SK-N-SH (cell line): Measurements from ENCODE around the gene LDB1. TPM values are rescaled to one million over a fixed set of nuclear protein-coding genes. Genes with fewer than 3 reads are reported as not detected.

Experiments used
- CTCF ChIA-PET: fragments of 300-600, 350-600 bp; formaldehyde crosslinking; extraction: SDS; loops from one replicate; lab custom pipeline; 2021; lab: Yijun Ruan, JAX
- POLR2A ChIA-PET: fragments of 350-600 bp; sonication (Branson Sonifier 250); formaldehyde crosslinking; extraction: SDS; loops from one replicate; lab custom pipeline; 2020; ENCODE audit warnings: antibody characterized with exemption, inconsistent platforms; lab: Yijun Ruan, JAX
- DNase-seq: peaks from one replicate; pipeline ENCODE4 v3.0.0; 2012
- H2AFZ ChIP-seq: fragments of 200-600 bp; sonication (generic); 2 replicates; pipeline ENCODE4 v1.8.1; 2016; ENCODE audit warnings: antibody characterized with exemption, mild to moderate bottlenecking, low read depth
- H3F3A ChIP-seq: fragments of 200-600 bp; sonication (generic); replicated peaks from 2 replicates; pipeline ENCODE3; 2016; ENCODE audit warnings: antibody characterized with exemption, mild to moderate bottlenecking; ENCODE audit not compliant: insufficient read depth
- H3K27ac ChIP-seq, 2 experiments: fragments of 200-500 bp in 1 of 2; fragments of 200-600 bp in 1 of 2; sonication (Bioruptor generic) in 1 of 2; sonication (generic), shearing (Covaris generic) in 1 of 2; 2 replicates each; pipeline versions ENCODE4 v1.5.1 to v1.6.1; 2014 to 2016; ENCODE audit warnings: low read depth in 2 of 2, inconsistent platforms in 1 of 2, low read length in 1 of 2, mild to moderate bottlenecking in 1 of 2, mixed read lengths in 1 of 2
- H3K27me3 ChIP-seq: fragments of 200-600 bp; sonication (generic), shearing (Covaris generic); 2 replicates; pipeline ENCODE4 v1.6.1; 2016; ENCODE audit warnings: mixed run types; ENCODE audit not compliant: insufficient read depth
- H3K36me3 ChIP-seq, 2 experiments: fragments of 200-500 bp in 1 of 2; fragments of 200-600 bp in 1 of 2; sonication (Bioruptor generic) in 1 of 2; sonication (generic) in 1 of 2; replicated peaks in 1 of 2; 2 replicates each; pipeline versions ENCODE3 to v1.5.1; 2014 to 2016; ENCODE audit warnings: low read length in 1 of 2, mild to moderate bottlenecking in 1 of 2; ENCODE audit not compliant: insufficient read depth in 2 of 2, control insufficient read depth in 1 of 2
- H3K4me1 ChIP-seq, 2 experiments: fragments of 200-500 bp in 1 of 2; fragments of 200-600 bp in 1 of 2; sonication (Bioruptor generic) in 1 of 2; sonication (generic), shearing (Covaris generic) in 1 of 2; 2 replicates each; pipeline versions ENCODE4 v1.5.1 to v1.6.1; 2014 to 2016; ENCODE audit warnings: low read depth in 1 of 2, low read length in 1 of 2, mixed run types in 1 of 2; ENCODE audit not compliant: insufficient read depth in 2 of 2, control insufficient read depth in 1 of 2
- H3K4me2 ChIP-seq: fragments of 200-600 bp; sonication (generic), shearing (Covaris generic); 2 replicates; pipeline ENCODE4 v1.6.1; 2017; ENCODE audit warnings: mixed run types
- H3K4me3 ChIP-seq, 2 experiments: fragments of 200-500 bp in 1 of 2; fragments of 200-600 bp in 1 of 2; sonication (Bioruptor generic) in 1 of 2; sonication (generic), shearing (Covaris generic) in 1 of 2; 2 replicates each; pipeline versions ENCODE4 v1.5.1 to v1.8.1; 2014 to 2016; ENCODE audit warnings: low read depth in 2 of 2, inconsistent platforms in 1 of 2, low read length in 1 of 2, mild to moderate bottlenecking in 1 of 2, mixed read lengths in 1 of 2, moderate library complexity in 1 of 2
- H3K79me2 ChIP-seq: fragments of 200-600 bp; sonication (generic); 2 replicates; pipeline ENCODE4 v1.8.1; 2017; ENCODE audit warnings: mild to moderate bottlenecking; ENCODE audit not compliant: insufficient read depth
- H3K9ac ChIP-seq: fragments of 200-600 bp; sonication (generic); 2 replicates; pipeline ENCODE4 v1.6.1; 2017; ENCODE audit warnings: mixed run types
- H3K9me2 ChIP-seq: fragments of 200-600 bp; sonication (generic); 2 replicates; pipeline ENCODE4 v1.6.1; 2017; ENCODE audit warnings: mixed run types
- H3K9me3 ChIP-seq: fragments of 200-600 bp; sonication (generic); 2 replicates; pipeline ENCODE4 v1.6.1; 2017; ENCODE audit warnings: mixed run types, mild to moderate bottlenecking, moderate library complexity
- H4K20me1 ChIP-seq: fragments of 200-600 bp; sonication (generic); 2 replicates; pipeline ENCODE4 v1.6.1; 2017; ENCODE audit warnings: mild to moderate bottlenecking, mixed run types; ENCODE audit not compliant: insufficient read depth
- CHD2 ChIP-seq: fragments of 150-350 bp; IDR thresholded peaks from 2 replicates; pipeline ENCODE4 v1.6.1; 2018; ENCODE audit warnings: low read length; ENCODE audit not compliant: partially characterized antibody
- ELF1 ChIP-seq: IDR thresholded peaks from 2 replicates; pipeline ENCODE4 v1.4.0; 2012
- EZH2phosphoT487 ChIP-seq: fragments of 200-600 bp; sonication (generic); IDR thresholded peaks from 2 replicates; pipeline ENCODE4 v1.6.1; 2017; ENCODE audit warnings: low read depth, mixed run types, mild to moderate bottlenecking, antibody characterized with exemption, moderate library complexity, borderline replicate concordance
- FOSL2 ChIP-seq: IDR thresholded peaks from 2 replicates; pipeline ENCODE4 v1.4.0; 2012; ENCODE audit warnings: low read depth, mild to moderate bottlenecking, moderate library complexity, borderline replicate concordance
- FOXM1 ChIP-seq: IDR thresholded peaks from 2 replicates; pipeline ENCODE4 v1.4.0; 2012; ENCODE audit warnings: low read depth, mild to moderate bottlenecking
- GABPA ChIP-seq: IDR thresholded peaks from 2 replicates; pipeline ENCODE4 v1.4.0; 2012; ENCODE audit warnings: low read depth, mild to moderate bottlenecking
- GATA2 ChIP-seq: sonication (generic); formaldehyde crosslinking; IDR thresholded peaks from 2 replicates; pipeline ENCODE4 v1.5.0; 2020; ENCODE audit warnings: mild to moderate bottlenecking, missing genetic modification reagents
- MEF2A ChIP-seq: IDR thresholded peaks from 2 replicates; pipeline ENCODE4 v1.4.0; 2012; ENCODE audit warnings: low read depth, borderline replicate concordance
- NRF1 ChIP-seq: IDR thresholded peaks from 2 replicates; pipeline ENCODE4 v1.6.1; 2012; ENCODE audit warnings: low read depth, mild to moderate bottlenecking, low read length
- POLR2AphosphoS5 ChIP-seq: IDR thresholded peaks from 2 replicates; pipeline ENCODE4 v1.6.1; 2012; ENCODE audit warnings: low read depth, low read length
- RAD21 ChIP-seq: IDR thresholded peaks from 2 replicates; pipeline ENCODE4 v1.6.1; 2012; ENCODE audit warnings: mild to moderate bottlenecking, low read length
- SIN3A ChIP-seq: IDR thresholded peaks from 2 replicates; pipeline ENCODE4 v1.6.1; 2012; ENCODE audit warnings: low read depth, mild to moderate bottlenecking, low read length, moderate library complexity, borderline replicate concordance
- TAF1 ChIP-seq: IDR thresholded peaks from 2 replicates; pipeline ENCODE4 v1.6.1; 2012; ENCODE audit warnings: low read depth, mild to moderate bottlenecking, low read length, moderate library complexity, borderline replicate concordance
- TCF12 ChIP-seq: IDR thresholded peaks from 2 replicates; pipeline ENCODE4 v1.4.0; 2012
- TEAD4 ChIP-seq: IDR thresholded peaks from 2 replicates; pipeline ENCODE4 v1.4.0; 2012; ENCODE audit warnings: mild to moderate bottlenecking, borderline replicate concordance; ENCODE audit not compliant: insufficient read depth
- WGBS: methylation state at CpG from one replicate; pipeline ENCODE4 v1.1.6; 2017; ENCODE audit warnings: low lambda C conversion rate; 5-methylcytosine and 5-hydroxymethylcytosine counted together
- polyA plus RNA-seq, 3 experiments: library from polyadenylated mRNA; depleted of rRNA; stranded (reverse); fragments of >200 nt; gene quantifications; 2 replicates each; pipeline ENCODE4 v1.2.3, GENCODE V29; 2012
- TF ChIP-seq, protein P1 (sequence below): IDR thresholded peaks from 2 replicates; pipeline ENCODE4 v1.4.0; 2012; ENCODE audit warnings: low read depth, borderline replicate concordance
- TF ChIP-seq, protein P2 (sequence below): fragments of 150-350 bp; IDR thresholded peaks from 2 replicates; pipeline ENCODE4 v1.6.1; 2016; ENCODE audit warnings: mild to moderate bottlenecking, low read depth, low read length
- TF ChIP-seq, protein P3 (sequence below): IDR thresholded peaks from 2 replicates; pipeline ENCODE4 v1.6.1; 2012; ENCODE audit warnings: mild to moderate bottlenecking, low read depth, low read length, moderate library complexity
- TF ChIP-seq, protein P4 (sequence below): IDR thresholded peaks from 2 replicates; pipeline ENCODE4; 2012
- TF ChIP-seq, protein P5 (sequence below): IDR thresholded peaks from 2 replicates; pipeline ENCODE4 v1.4.0; 2012; ENCODE audit warnings: low read depth, borderline replicate concordance

Gene LDB1
- polyA plus RNA-seq, 1 of the 3 experiments (the other 2 are of a cell fraction) = 85.9 TPM

DNA sequence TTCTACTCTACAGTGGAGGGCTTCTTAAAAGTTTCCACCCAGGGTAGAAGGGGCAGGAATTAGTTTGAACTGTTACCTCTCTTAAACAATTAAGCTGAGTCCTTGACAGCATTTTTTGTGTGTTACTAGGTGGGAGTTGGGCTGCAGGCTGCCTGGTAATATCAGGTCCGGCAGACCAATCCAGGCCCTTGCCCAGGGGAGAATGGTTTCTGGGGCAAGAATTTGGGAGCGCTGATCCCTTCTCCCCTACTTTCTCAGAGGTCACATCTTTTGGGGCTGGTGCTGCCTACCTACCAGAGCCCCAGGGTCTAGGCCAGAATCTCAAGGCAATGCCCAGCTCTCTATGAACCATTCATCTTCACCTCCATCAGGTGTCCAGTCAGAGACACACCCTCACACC, 14.2 kb upstream of the LDB1 start:
- POLR2A ChIA-PET = no interaction called here
- H4K20me1 ChIP-seq = peaks cover 56% of the 10 kb centered on the region

More for the DNA sequence above, 14.2 kb upstream of the LDB1 start:
- peak overlapping the region in 1 of 2 experiments; percentile 91; a peak in 1 of 4 replicates for H3K27ac ChIP-seq
- H2AFZ ChIP-seq = no peak overlapping the region
- peaks cover 66% of the 10 kb centered on the region for H3K79me2 ChIP-seq
- H3K9ac ChIP-seq = peak overlapping the region; percentile 97
- peaks cover 10% of the 10 kb centered on the region for H3F3A ChIP-seq
- peaks cover 13 to 18% of the 10 kb centered on the region in 2 experiments; a peak in 2 of 4 replicates for H3K4me1 ChIP-seq
- H3K9me2 ChIP-seq = no peaks in the 10 kb centered on the region
- peaks cover 17 to 25% of the 10 kb centered on the region in 2 experiments for H3K36me3 ChIP-seq
- H3K9me3 ChIP-seq = no peaks in the 10 kb centered on the region
- no peaks in the 10 kb centered on the region for H3K27me3 ChIP-seq
- WGBS = 55% methylated on average over 2 of the region's 2 CpGs
- H3K4me3 ChIP-seq = peak overlapping the region; percentile 90 to 99
- TF ChIP-seq CHD2 (no peak), TAF1 (no peak), GATA2 (CRISPR knock-in tag) (no peak), FOXM1 (no peak), RAD21 (no peak), POLR2AphosphoS5 (no peak), NRF1 (no peak), ELF1 (no peak), TEAD4 (no peak), FOSL2 (no peak), GABPA (no peak), MEF2A (no peak), SIN3A (no peak), EZH2phosphoT487 (no peak), TCF12 (no peak)
- TF ChIP-seq, protein P1, sequence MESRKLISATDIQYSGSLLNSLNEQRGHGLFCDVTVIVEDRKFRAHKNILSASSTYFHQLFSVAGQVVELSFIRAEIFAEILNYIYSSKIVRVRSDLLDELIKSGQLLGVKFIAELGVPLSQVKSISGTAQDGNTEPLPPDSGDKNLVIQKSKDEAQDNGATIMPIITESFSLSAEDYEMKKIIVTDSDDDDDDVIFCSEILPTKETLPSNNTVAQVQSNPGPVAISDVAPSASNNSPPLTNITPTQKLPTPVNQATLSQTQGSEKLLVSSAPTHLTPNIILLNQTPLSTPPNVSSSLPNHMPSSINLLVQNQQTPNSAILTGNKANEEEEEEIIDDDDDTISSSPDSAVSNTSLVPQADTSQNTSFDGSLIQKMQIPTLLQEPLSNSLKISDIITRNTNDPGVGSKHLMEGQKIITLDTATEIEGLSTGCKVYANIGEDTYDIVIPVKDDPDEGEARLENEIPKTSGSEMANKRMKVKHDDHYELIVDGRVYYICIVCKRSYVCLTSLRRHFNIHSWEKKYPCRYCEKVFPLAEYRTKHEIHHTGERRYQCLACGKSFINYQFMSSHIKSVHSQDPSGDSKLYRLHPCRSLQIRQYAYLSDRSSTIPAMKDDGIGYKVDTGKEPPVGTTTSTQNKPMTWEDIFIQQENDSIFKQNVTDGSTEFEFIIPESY = no peak
- TF ChIP-seq, protein P2, sequence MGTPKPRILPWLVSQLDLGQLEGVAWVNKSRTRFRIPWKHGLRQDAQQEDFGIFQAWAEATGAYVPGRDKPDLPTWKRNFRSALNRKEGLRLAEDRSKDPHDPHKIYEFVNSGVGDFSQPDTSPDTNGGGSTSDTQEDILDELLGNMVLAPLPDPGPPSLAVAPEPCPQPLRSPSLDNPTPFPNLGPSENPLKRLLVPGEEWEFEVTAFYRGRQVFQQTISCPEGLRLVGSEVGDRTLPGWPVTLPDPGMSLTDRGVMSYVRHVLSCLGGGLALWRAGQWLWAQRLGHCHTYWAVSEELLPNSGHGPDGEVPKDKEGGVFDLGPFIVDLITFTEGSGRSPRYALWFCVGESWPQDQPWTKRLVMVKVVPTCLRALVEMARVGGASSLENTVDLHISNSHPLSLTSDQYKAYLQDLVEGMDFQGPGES = no peak
- TF ChIP-seq, protein P3, sequence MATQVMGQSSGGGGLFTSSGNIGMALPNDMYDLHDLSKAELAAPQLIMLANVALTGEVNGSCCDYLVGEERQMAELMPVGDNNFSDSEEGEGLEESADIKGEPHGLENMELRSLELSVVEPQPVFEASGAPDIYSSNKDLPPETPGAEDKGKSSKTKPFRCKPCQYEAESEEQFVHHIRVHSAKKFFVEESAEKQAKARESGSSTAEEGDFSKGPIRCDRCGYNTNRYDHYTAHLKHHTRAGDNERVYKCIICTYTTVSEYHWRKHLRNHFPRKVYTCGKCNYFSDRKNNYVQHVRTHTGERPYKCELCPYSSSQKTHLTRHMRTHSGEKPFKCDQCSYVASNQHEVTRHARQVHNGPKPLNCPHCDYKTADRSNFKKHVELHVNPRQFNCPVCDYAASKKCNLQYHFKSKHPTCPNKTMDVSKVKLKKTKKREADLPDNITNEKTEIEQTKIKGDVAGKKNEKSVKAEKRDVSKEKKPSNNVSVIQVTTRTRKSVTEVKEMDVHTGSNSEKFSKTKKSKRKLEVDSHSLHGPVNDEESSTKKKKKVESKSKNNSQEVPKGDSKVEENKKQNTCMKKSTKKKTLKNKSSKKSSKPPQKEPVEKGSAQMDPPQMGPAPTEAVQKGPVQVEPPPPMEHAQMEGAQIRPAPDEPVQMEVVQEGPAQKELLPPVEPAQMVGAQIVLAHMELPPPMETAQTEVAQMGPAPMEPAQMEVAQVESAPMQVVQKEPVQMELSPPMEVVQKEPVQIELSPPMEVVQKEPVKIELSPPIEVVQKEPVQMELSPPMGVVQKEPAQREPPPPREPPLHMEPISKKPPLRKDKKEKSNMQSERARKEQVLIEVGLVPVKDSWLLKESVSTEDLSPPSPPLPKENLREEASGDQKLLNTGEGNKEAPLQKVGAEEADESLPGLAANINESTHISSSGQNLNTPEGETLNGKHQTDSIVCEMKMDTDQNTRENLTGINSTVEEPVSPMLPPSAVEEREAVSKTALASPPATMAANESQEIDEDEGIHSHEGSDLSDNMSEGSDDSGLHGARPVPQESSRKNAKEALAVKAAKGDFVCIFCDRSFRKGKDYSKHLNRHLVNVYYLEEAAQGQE = no peak
- TF ChIP-seq, protein P4, sequence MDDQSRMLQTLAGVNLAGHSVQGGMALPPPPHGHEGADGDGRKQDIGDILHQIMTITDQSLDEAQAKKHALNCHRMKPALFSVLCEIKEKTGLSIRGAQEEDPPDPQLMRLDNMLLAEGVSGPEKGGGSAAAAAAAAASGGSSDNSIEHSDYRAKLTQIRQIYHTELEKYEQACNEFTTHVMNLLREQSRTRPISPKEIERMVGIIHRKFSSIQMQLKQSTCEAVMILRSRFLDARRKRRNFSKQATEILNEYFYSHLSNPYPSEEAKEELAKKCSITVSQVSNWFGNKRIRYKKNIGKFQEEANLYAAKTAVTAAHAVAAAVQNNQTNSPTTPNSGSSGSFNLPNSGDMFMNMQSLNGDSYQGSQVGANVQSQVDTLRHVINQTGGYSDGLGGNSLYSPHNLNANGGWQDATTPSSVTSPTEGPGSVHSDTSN = no peak
- TF ChIP-seq, protein P5, sequence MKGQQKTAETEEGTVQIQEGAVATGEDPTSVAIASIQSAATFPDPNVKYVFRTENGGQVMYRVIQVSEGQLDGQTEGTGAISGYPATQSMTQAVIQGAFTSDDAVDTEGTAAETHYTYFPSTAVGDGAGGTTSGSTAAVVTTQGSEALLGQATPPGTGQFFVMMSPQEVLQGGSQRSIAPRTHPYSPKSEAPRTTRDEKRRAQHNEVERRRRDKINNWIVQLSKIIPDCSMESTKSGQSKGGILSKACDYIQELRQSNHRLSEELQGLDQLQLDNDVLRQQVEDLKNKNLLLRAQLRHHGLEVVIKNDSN = no peak
- H3K4me2 ChIP-seq = peak overlapping the region; percentile 69
- CTCF ChIA-PET = interaction anchor here (0.9 to 1.5 kb wide), 2 partner anchors 17 to 218 kb away, joined by 3 to 4 read pairs; no protein-coding TSS in a partner anchor
- no peak for DNase-seq
